ENCODE measurements around the gene TNFSF9. TPM values are rescaled to one million over a fixed set of nuclear protein-coding genes. Genes with fewer than 3 reads are reported as not detected.
"Not testable (repeated sequence)": the region's sequence is repeated elsewhere in the genome, so short reads cannot be mapped to it uniquely, and the experiment has no call there.

Gene TNFSF9
- polyA plus RNA-seq, 1 donor from 2014 or later: 14.7 TPM

DNA sequence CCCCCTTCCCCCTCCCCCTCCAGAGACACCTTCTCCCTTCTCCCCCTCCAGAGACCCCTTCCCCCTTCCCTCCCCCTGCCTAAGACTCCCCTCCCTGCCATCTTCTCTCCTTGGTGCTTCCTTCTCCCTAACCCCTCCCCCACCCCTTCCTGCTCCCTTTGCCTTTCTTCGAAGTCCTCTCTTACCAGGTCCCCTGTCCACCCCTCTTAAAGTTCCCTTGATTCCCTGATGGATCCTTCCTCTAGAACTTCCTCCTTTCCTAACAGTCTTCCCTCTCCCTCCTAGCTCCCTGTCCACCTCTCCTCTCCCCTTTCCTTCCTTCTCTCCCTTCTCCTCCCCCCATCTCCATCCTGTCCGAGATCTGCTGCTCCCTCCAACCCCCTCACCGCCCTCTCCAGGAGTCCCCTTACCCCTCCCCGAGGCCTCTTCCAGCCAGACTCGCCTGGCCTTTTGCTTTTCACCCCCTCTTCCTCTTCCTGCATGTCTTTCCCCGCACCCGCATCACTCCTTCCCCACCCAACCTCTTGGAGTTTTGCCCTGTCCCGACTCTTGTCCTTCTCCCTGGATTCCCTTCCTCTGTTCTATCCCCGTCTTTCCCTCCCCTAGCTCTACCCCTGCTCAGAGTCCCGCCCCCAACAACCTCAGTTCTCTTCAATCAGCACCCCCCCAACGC lies 3.1 kb downstream of the TNFSF9 start:
- Mint-ChIP-seq H3K4me1 (peaks cover 32 to 47% (median 39%) of the 10 kb centered on the region in 3 donors), H3K27ac (peak overlapping the region in 1 of 3 donors; percentile 41), H3K4me3 (peak overlapping the region in 1 of 4 donors; percentile 14), H3K9me3 (peaks cover 0 to 1% (median 0%) of the 10 kb centered on the region in 3 donors), H3K27me3 (peaks cover 19% of the 10 kb centered on the region), H3K36me3 (no peaks in the 10 kb centered on the region)

DNA sequence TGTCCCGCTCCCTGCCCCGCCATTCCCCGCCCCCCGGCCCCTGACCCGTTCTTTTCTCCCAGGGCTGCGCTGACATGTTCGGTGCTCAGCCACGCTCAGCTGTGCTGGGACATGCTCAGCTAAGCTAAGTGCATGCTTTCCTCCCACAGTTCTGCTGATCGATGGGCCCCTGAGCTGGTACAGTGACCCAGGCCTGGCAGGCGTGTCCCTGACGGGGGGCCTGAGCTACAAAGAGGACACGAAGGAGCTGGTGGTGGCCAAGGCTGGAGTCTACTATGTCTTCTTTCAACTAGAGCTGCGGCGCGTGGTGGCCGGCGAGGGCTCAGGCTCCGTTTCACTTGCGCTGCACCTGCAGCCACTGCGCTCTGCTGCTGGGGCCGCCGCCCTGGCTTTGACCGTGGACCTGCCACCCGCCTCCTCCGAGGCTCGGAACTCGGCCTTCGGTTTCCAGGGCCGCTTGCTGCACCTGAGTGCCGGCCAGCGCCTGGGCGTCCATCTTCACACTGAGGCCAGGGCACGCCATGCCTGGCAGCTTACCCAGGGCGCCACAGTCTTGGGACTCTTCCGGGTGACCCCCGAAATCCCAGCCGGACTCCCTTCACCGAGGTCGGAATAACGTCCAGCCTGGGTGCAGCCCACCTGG lies 3.7 kb downstream of the TNFSF9 start:
- Mint-ChIP-seq H3K27ac (peak overlapping the region in 1 of 3 donors; percentile 95), H3K36me3 (no peaks in the 10 kb centered on the region), H3K9me3 (peaks cover 0 to 1% (median 0%) of the 10 kb centered on the region in 3 donors), H3K4me3 (peak overlapping the region in 3 of 4 donors; percentile 47 to 79 (median 73)), H3K4me1 (peaks cover 30 to 43% (median 34%) of the 10 kb centered on the region in 3 donors), H3K27me3 (peaks cover 19% of the 10 kb centered on the region)

DNA sequence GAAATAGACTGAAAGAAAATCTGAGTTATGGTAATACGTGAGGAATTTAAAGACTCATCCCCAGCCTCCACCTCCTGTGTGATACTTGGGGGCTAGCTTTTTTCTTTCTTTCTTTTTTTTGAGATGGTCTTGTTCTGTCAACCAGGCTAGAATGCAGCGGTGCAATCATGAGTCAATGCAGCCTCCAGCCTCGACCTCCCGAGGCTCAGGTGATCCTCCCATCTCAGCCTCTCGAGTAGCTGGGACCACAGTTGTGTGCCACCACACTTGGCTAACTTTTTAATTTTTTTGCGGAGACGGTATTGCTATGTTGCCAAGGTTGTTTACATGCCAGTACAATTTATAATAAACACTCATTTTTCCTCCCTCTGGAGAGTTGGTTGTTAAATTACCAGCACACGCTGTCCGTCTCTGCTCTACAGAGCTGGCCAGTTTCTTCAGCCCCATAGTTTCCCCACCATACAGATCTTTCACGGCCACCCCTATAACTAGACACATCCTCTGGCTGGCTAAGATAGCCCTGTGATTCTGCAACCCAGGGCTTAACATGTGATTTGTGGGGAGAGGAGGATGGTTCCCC lies 4.8 kb downstream of the TNFSF9 start:
- H3K4me1 Mint-ChIP-seq: peaks cover 20 to 34% (median 23%) of the 10 kb centered on the region in 3 donors
- peak overlapping the region; percentile 82 to 98 (median 95) for H3K27ac Mint-ChIP-seq
- H3K9me3 Mint-ChIP-seq: peaks cover 0 to 1% (median 0%) of the 10 kb centered on the region in 3 donors
- H3K4me3 Mint-ChIP-seq: peak overlapping the region; percentile 55 to 85 (median 82)
- no peaks in the 10 kb centered on the region for H3K36me3 Mint-ChIP-seq
- peaks cover 11% of the 10 kb centered on the region for H3K27me3 Mint-ChIP-seq

DNA sequence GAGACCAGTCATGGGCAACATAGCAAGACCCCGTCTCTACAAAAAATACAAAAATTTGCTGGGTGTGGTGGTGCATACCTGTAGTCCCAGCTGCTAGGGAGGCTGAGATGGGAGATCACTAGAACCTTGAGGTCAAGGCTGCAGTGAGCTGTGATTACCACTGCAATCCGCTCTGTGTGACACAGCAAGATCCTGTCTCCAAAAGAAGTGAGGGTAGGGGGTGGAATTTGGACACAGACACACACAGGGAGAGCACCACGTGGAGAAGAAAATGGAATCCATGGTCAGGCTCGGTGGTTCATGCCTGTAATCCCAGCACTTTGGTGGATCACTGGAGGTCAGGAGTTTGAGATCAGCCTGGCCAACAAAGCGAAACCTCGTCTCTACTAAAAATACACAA lies 8.7 kb downstream of the TNFSF9 start:
- peaks cover 1% of the 10 kb centered on the region for H3K36me3 Mint-ChIP-seq
- peaks cover 14 to 25% (median 18%) of the 10 kb centered on the region in 3 donors for H3K4me1 Mint-ChIP-seq
- H3K27ac Mint-ChIP-seq: peak overlapping the region in 1 of 3 donors; percentile 82
- H3K4me3 Mint-ChIP-seq: no peak overlapping the region
- no peaks in the 10 kb centered on the region for H3K9me3 Mint-ChIP-seq
- H3K27me3 Mint-ChIP-seq: peaks cover 6% of the 10 kb centered on the region

- H3K4me3 Mint-ChIP-seq: no peak overlapping the region
- H3K4me1 Mint-ChIP-seq: peaks cover 10 to 16% (median 11%) of the 10 kb centered on the region in 3 donors
- peaks cover 6% of the 10 kb centered on the region for H3K27me3 Mint-ChIP-seq
- no peaks in the 10 kb centered on the region for H3K9me3 Mint-ChIP-seq
- no peak overlapping the region for H3K27ac Mint-ChIP-seq
- H3K36me3 Mint-ChIP-seq: peaks cover 1% of the 10 kb centered on the region
These were observed 10.3 kb downstream of the TNFSF9 start for GRCh38 chr19:6540918-6541689.

DNA sequence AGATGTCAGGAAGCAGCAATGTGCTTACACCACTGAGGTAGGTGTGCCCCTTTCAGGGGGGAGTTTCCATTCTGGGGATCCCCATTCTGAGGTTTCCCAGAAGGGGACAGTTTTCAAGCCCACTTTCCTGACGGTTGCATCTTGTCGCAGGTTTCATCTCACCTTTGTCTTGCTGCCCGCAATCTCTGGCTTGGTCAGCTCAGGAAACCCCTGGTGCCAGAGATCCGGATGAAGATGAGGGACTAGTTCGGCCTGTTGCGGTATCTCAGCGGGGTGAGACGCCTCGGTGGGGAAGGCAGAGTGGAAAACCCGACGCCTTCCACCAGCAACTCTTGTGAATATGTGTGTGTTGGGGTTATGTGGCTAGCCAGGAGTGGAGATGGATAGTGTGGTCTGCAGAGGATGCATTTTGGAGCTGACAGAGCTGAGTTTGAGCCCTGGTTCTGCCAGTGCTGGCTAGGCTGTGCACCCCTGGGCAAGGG lies 13.1 kb downstream of the TNFSF9 start:
- peak overlapping the region in 1 of 4 donors; percentile 41 for H3K4me3 Mint-ChIP-seq
- H3K9me3 Mint-ChIP-seq: peaks cover 0 to 3% (median 0%) of the 10 kb centered on the region in 3 donors
- peaks cover 5 to 11% (median 8%) of the 10 kb centered on the region in 3 donors for H3K4me1 Mint-ChIP-seq
- H3K36me3 Mint-ChIP-seq: peaks cover 4% of the 10 kb centered on the region
- peak overlapping the region in 2 of 3 donors; percentile 39 to 57 for H3K27ac Mint-ChIP-seq
- H3K27me3 Mint-ChIP-seq: peaks cover 6% of the 10 kb centered on the region

- peaks cover 4 to 12% (median 6%) of the 10 kb centered on the region in 3 donors for H3K4me1 Mint-ChIP-seq
- not testable (repeated sequence) for H3K36me3 Mint-ChIP-seq, H3K27me3 Mint-ChIP-seq, H3K9me3 Mint-ChIP-seq
- peak overlapping the region in 1 of 3 donors; percentile 43 for H3K27ac Mint-ChIP-seq
- peak overlapping the region in 1 of 4 donors; percentile 54 for H3K4me3 Mint-ChIP-seq
These were observed 19.9 kb downstream of the TNFSF9 start for GRCh38 chr19:6550679-6551078.

- Mint-ChIP-seq H3K4me3 (no peak overlapping the region), H3K4me1 (peaks cover 4 to 12% (median 6%) of the 10 kb centered on the region in 3 donors), H3K9me3 (peaks cover 0 to 4% (median 2%) of the 10 kb centered on the region in 3 donors), H3K36me3 (peaks cover 5% of the 10 kb centered on the region), H3K27ac (peak overlapping the region in 1 of 3 donors; percentile 43), H3K27me3 (no peaks in the 10 kb centered on the region)
These were observed 20.3 kb downstream of the TNFSF9 start for GRCh38 chr19:6551091-6551490.

DNA sequence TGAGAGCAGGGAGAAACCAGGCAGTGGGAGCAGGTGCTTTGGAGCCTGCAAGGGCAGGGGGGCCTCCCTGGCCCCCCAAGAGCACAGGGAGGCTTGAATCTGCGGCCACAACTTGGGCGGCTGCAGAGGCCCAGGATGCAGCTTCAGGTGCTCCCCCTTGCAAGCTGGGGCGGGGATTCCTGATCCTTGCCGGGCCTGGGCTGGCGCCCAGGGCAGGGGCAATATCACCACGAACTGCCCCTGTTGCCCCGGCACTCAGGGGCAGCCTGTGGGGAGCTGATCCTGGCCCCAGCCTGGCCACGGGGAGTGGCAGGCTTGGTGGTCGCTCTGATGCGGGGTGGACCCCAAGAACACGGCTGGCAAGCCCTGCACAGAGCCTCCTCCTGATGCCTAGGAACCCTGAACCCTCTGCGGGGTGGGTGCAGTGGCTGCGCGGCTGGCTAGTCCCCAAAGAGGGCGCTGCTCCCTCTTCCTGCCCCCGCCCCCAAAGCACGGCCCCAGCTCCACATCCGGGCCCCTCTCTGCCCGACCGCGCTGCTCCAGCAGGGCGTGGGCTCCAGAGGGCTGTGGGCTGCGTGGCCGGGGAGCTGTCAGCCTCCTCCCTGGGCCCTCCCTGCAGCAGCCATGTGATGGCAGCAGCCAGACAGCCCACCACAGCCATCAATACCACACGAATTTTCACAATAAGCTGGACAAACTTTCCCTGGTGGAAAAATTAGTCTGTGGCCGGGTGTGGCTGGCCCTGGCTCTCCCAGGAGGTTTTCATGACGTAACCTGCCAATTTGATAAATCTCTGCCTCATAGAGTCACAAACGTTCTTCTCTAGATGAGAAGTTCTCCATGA lies 21.0 kb downstream of the TNFSF9 start:
- peaks cover 0 to 2% (median 2%) of the 10 kb centered on the region in 3 donors for H3K9me3 Mint-ChIP-seq
- no peak overlapping the region for H3K27ac Mint-ChIP-seq

GRCh38 chr19:6556043-6556449 lies 25.2 kb downstream of the TNFSF9 start:
- H3K9me3 Mint-ChIP-seq: peaks cover 0 to 2% (median 0%) of the 10 kb centered on the region in 3 donors
- no peak overlapping the region for H3K27ac Mint-ChIP-seq
- H3K4me1 Mint-ChIP-seq: peaks cover 3 to 7% (median 3%) of the 10 kb centered on the region in 3 donors
- no peaks in the 10 kb centered on the region for H3K36me3 Mint-ChIP-seq
- peaks cover 1% of the 10 kb centered on the region for H3K27me3 Mint-ChIP-seq
- H3K4me3 Mint-ChIP-seq: no peak overlapping the region

More for the DNA sequence above, 21.0 kb downstream of the TNFSF9 start:
- Mint-ChIP-seq H3K4me3 (peak overlapping the region in 2 of 4 donors; percentile 17 to 70), H3K4me1 (peaks cover 4 to 11% (median 6%) of the 10 kb centered on the region in 3 donors), H3K27me3 (no peaks in the 10 kb centered on the region), H3K36me3 (peaks cover 5% of the 10 kb centered on the region)

- no peaks in the 10 kb centered on the region for H3K36me3 Mint-ChIP-seq
- H3K4me3 Mint-ChIP-seq: no peak overlapping the region
- no peak overlapping the region for H3K27ac Mint-ChIP-seq
- peaks cover 0 to 2% (median 0%) of the 10 kb centered on the region in 3 donors for H3K9me3 Mint-ChIP-seq
- H3K4me1 Mint-ChIP-seq: peaks cover 3 to 7% (median 3%) of the 10 kb centered on the region in 3 donors
- H3K27me3 Mint-ChIP-seq: peaks cover 1% of the 10 kb centered on the region
These were observed 25.8 kb downstream of the TNFSF9 start for GRCh38 chr19:6556480-6557195.

DNA sequence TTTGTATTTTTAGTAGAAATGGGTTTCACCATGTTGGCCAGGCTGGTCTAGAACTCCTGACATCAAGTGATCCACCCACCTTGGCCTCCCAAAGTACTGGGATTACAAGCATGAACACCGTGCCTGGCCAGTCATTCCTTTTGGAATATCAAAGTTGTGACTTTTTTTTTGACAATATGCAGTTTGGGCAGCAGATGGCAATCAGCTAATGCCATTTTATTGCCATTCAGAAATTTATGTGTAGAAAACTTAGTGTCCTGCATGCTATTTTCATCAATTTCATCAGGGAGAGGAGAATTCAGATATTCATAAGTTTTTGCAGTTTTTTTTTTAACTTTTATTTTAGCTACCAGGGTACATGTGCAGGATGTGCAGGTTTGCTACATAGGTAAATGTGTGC lies 31.6 kb downstream of the TNFSF9 start:
- H3K9me3 Mint-ChIP-seq, H3K4me1 Mint-ChIP-seq, H3K27me3 Mint-ChIP-seq, H3K36me3 Mint-ChIP-seq, H3K4me3 Mint-ChIP-seq, H3K27ac Mint-ChIP-seq: not testable (repeated sequence)

DNA sequence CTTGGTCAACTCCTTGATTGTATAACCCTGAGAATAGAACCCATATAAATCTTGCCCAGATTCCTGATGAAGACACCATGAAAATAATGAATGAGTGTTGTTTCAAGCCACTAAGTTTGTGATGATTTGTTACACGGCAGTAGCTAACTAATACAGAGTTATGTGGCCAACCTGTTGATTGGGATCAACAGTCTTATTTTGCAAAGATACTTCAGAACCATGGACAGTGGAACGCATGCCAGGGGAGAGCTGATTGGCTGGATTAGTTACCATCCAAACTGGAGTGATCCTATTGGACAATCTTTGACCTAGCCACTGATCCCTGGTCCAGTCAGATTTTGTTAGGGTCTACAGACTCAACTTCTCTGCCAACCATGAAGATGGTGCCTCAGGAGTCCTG lies 33.6 kb downstream of the TNFSF9 start:
- Mint-ChIP-seq H3K36me3 (no peaks in the 10 kb centered on the region), H3K4me1 (no peaks in the 10 kb centered on the region), H3K27me3 (peaks cover 10% of the 10 kb centered on the region), H3K9me3 (peaks cover 2 to 9% (median 8%) of the 10 kb centered on the region in 3 donors), H3K4me3 (no peak overlapping the region), H3K27ac (no peak overlapping the region)

All from IgD-negative memory B cell (primary cell).